ENCODE measurements around the gene CRABP2.
A peak's percentile ranks its signal among the peaks of the same experiment; 100 is the strongest.

The CRABP2 gene

GRCh38 chr1:156705321-156705917, at the start of gene CRABP2:
Gene CRABP2, minus strand, starts transcription at chr1:156705583. Its CDS starts 137 bp downstream, at chr1:156705446.
- no peak for DNase-seq (ENCODE audit: low read depth)

GRCh38 chr1:156754219-156754618, 48.8 kb upstream of the CRABP2 start:
- no peak for DNase-seq (ENCODE audit: low read depth)

GRCh38 chr1:156752843-156753482, 47.6 kb upstream of the CRABP2 start:
- DNase-seq (ENCODE audit: low read depth): no peak

GRCh38 chr1:156751757-156752481, 46.5 kb upstream of the CRABP2 start:
- DNase-seq (ENCODE audit: low read depth): peak; percentile 89

- DNase-seq (ENCODE audit: low read depth): no peak
These were observed 46.0 kb upstream of the CRABP2 start, which contains the start of gene HDGF for GRCh38 chr1:156751451-156751756. Gene HDGF, minus strand, starts transcription at chr1:156751675. Its CDS starts 246 bp downstream, at chr1:156751429.

- no peak for DNase-seq (ENCODE audit: low read depth)
These were observed 45.5 kb upstream of the CRABP2 start for GRCh38 chr1:156750711-156751450.

GRCh38 chr1:156750191-156750672, 44.8 kb upstream of the CRABP2 start:
- DNase-seq (ENCODE audit: low read depth): no peak

- DNase-seq (ENCODE audit: low read depth): no peak
These were observed 44.2 kb upstream of the CRABP2 start for GRCh38 chr1:156749419-156750118.

GRCh38 chr1:156748670-156749418, 43.5 kb upstream of the CRABP2 start:
- no peak for DNase-seq (ENCODE audit: low read depth)

- DNase-seq (ENCODE audit: low read depth): no peak
These were observed 42.6 kb upstream of the CRABP2 start for GRCh38 chr1:156747742-156748669.

- peak; percentile 92 for DNase-seq (ENCODE audit: low read depth)
These were observed 41.6 kb upstream of the CRABP2 start for GRCh38 chr1:156746728-156747631.

GRCh38 chr1:156746406-156746727, 41.0 kb upstream of the CRABP2 start:
- DNase-seq (ENCODE audit: low read depth): no peak

GRCh38 chr1:156745881-156746280, 40.5 kb upstream of the CRABP2 start:
- DNase-seq (ENCODE audit: low read depth): no peak

GRCh38 chr1:156744786-156745419, 39.5 kb upstream of the CRABP2 start:
- DNase-seq (ENCODE audit: low read depth): no peak

GRCh38 chr1:156744344-156744743, 39.0 kb upstream of the CRABP2 start:
- no peak for DNase-seq (ENCODE audit: low read depth)

- DNase-seq (ENCODE audit: low read depth): no peak
These were observed 38.3 kb upstream of the CRABP2 start for GRCh38 chr1:156743367-156744302.

GRCh38 chr1:156742801-156743200, 37.4 kb upstream of the CRABP2 start:
- no peak for DNase-seq (ENCODE audit: low read depth)

Data from GM04504 (cell line).